Measurements from ENCODE around the gene GABARAP. TPM values are rescaled to one million over a fixed set of nuclear protein-coding genes. Genes with fewer than 3 reads are reported as not detected.

GABARAP gene
- total and polyA plus RNA-seq, 10 of the 15 experiments (the other 5 are each of a cell fraction or from before 2014, with no cell fraction given): 134 to 613 (median 285) TPM

- TF ChIP-seq ELK1 (IDR thresholded peaks at IDR 0.05; ENCODE audit: low read depth, low read length) (no peak), SP1 (IDR thresholded peaks at IDR 0.05; ENCODE audit: low read depth, low read length) (no peak), KLF5 (IDR thresholded peaks at IDR 0.05; ENCODE audit: partially characterized antibody) (no peak), PML (IDR thresholded peaks at IDR 0.05; ENCODE audit: low read length) (no peak), RELB (IDR thresholded peaks at IDR 0.05; ENCODE audit: low read depth) (0 out of 2 replicates have a peak, but pooled peaks have one; percentile 28), ATF7 (IDR thresholded peaks at IDR 0.05; ENCODE audit: low read depth) (0 out of 2 replicates have a peak, but pooled peaks have one; percentile 14), SREBF2 (IDR thresholded peaks at IDR 0.05; ENCODE audit: low read length) (no peak), MEF2B (IDR thresholded peaks at IDR 0.05; ENCODE audit: partially characterized antibody, poor library complexity, severe bottlenecking) (peak; percentile 86), IKZF1 (conservative IDR thresholded peaks at IDR 0.05) (peak; percentile 37; the same call in 1 of the 2 replicates), HDGF (IDR thresholded peaks at IDR 0.05) (peak; percentile 57; the same call in 1 of the 2 replicates), GABPA (IDR thresholded peaks at IDR 0.05; ENCODE audit: low read depth) (no peak), NR2C1 (IDR thresholded peaks at IDR 0.05) (no peak), PAX5 (IDR thresholded peaks at IDR 0.05; ENCODE audit: borderline replicate concordance, low read depth, low read length) (0 out of 2 replicates have a peak, but pooled peaks have one; percentile 22)
Observed at GRCh38 chr17:7217113-7217987, 24.9 kb downstream of the GABARAP start (continued).

Data from GM12878 (cell line).